Forelimb muscle (tissue), 1 donor: ENCODE data around the gene C16orf96. TPM values are rescaled to one million over a fixed set of nuclear protein-coding genes. Genes with fewer than 3 reads are reported as not detected.
A peak's percentile ranks its signal among the peaks of the same experiment; 100 is the strongest.

Source experiments
- DNase-seq: peaks from one replicate; pipeline ENCODE4 v3.0.0-alpha.2; 2013; ENCODE audit warnings: low read depth
- polyA plus RNA-seq: library from polyadenylated mRNA; unstranded; fragments of 120-200 nt; gene quantifications from one replicate; pipeline ENCODE4 v1.2.1, GENCODE V29; 2013; ENCODE audit not compliant: insufficient read length

The C16orf96 gene
- polyA plus RNA-seq, 1 donor = 0.73 TPM

DNA sequence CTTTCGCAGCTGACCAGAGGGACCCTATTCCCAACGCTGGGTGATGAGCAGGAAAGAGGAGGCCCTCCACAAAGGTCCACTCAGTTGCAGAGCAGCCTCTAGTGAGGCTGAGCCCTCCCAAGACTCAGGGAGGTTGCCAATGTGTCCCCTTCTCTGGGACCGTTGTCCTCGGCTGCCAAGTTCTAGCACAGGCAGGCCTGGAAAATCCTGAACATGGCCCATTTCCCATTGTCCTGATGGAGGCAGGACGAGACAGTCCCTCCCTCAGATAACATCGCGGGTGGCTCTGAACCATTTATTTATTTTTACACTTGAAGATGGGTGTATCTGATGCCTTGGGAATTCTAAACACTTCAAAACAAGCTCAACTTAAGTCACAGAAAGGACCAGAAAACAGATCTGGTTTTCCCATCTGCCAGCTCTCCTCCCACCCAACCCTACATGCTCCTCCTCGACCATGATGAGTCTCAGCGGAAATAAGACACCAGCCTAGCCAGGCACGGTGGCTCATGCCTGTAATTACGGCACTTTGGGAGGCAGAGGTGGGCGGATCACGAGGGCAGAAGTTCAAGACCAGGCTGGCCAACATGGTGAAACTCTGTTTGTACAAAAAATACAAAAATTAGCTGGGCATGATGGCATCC, 30.4 kb upstream of the C16orf96 start:
- no peak for DNase-seq

DNA sequence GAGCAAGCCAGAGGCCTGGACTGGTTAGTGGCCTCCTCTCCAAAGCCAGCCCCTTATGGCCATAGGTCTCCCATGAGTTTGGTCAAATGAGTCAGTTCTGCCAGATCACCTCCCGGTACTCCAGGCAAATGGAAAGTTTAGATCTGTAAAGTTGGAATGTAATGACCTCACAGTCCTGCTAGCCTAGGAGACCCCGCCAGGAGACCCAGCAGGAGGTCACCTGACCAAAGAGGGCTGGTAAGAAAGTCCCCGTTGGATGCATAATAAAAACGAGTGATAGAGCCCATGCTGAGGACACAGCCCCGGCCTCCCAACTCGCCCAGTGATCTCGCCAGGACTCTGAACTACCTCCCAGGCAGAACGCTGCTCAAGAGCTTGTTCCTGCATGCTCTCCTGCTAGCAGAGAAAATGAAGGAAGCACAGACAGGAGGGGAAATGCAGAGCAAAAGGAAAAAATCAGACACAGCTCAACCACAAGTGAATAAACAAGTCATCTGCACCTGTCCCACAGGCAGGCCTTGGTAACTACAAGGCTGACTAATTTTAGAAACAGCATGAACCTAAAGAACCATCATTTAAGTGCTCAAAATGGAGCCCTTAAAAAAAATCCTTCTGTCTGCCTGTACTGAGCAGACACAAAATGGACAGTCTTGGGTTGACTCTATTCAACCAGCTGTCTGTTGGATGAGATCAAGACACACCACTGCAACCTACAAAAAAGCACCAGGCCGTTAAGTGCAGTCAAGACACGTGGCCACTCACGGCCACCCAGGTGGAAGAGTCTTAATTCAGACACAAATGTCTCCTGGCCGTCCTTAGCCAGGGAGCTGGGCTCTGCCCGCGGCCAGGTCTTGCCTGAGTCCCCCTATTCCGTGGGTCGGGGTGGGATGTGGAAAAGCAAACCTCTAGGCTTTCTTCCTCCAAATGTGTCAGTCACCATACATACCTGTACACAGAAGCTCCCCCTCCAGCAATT, 26.8 kb upstream of the C16orf96 start:
- DNase-seq = no peak

DNA sequence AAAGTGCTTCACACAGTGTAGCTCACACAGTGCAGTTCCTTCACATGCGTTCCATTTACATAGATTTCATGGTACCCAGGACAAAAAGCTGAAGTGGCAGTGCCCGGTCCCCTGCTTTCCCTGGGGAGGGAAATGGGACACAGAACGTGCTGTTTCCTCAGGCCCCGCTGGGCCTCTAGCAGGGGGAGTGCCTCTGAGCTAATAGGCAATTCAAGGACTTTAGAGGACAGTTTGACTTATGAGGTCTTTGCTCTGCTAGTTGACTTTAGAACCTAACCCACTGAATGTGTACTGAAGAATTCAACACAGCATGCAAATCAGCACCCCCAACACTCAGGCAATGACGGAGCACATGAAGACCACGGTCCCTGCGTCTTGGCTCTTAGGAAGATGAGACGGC, 24.3 kb upstream of the C16orf96 start:
- DNase-seq = no peak

DNA sequence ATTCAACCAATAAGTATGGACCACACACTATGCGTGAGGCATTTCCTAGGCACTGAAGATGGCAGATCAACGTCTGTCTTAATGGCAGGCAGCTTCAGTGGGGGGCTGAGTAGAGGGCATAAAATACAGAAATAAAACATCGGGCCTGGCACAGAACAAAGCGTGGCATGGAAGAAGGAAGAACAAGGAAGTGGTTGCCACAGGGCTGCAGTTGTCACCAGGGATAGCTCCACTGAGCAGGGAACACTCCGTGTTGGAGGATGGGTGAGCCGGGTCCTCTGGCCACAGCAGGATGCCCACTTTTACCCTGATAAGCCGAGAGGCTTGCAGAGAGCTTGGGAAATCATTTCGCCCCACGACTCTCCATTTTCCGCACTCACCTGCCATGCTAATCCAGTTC, 23.9 kb upstream of the C16orf96 start:
- DNase-seq = no peak

DNA sequence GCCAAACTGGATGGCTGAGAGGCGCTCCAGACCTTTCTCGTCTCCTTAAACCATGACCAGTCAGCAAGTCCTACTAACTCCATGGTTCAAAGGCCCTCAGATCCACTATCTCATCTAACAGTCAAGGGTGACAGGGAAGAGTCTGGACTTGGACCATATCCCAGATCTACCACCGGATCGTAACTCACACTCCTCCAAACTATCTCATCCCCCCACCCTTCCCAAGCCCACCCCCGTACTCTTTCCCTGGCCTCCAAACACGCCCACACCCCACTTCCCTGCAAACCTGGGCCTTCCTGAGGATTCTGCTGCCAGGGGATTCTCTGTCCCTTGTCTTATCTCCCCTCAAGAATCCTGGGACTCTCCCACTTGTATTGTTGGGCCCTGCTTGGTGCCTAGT, 22.6 kb upstream of the C16orf96 start:
- DNase-seq = no peak

DNA sequence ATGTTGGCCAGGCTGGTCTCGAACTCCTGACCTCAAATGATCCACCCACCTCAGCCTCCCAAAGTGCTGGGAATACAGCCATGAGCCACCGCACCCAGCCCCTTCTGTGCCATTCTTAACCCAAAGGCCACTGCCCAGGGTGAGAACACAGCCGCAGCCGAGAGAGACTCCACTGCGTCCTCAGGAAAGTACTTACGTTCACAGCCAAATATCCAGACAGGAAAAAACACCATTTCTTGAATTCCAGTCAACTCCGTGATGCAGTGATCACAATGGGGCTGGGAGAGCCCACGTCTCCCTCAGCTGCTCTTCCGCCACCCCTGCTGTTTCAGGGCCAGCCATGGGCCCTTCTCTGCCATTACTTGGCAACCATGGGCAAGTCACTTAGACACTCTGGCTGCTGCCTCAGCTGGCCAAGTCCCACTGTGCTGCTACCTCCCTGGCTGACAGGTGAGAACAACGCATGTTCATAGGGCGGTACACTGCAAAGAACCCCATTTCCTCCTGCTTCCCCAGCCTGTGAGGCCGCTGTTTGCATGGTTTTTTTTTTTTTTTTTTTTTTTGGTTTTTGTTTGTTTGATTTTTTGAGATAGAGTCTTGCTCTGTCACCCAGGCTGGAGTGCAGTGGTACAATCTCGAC, 21.9 kb upstream of the C16orf96 start:
- DNase-seq = no peak

DNA sequence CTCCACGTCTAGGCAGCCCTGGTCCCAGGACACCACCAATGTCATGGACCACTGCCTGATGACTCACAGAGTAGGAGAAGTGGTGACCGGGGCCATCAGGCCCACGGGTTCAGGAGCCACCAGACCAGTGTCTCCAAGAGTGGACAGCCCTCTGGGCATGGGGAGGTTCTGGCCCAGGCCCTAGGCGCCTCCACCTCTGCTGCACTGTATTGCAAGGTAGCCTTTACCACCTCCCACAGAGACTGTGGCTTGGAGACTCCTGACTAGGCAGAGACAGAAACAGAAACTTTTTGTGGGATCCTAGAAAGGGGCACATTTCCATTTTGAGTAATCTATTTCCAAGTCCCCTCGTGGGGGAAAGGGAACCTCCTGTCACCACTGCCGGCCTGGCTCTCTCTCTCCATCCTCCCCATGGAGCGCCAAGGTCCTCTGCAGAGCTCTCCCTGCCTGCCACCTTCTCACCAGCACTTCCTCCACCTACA, 20.5 kb upstream of the C16orf96 start:
- DNase-seq = no peak

DNA sequence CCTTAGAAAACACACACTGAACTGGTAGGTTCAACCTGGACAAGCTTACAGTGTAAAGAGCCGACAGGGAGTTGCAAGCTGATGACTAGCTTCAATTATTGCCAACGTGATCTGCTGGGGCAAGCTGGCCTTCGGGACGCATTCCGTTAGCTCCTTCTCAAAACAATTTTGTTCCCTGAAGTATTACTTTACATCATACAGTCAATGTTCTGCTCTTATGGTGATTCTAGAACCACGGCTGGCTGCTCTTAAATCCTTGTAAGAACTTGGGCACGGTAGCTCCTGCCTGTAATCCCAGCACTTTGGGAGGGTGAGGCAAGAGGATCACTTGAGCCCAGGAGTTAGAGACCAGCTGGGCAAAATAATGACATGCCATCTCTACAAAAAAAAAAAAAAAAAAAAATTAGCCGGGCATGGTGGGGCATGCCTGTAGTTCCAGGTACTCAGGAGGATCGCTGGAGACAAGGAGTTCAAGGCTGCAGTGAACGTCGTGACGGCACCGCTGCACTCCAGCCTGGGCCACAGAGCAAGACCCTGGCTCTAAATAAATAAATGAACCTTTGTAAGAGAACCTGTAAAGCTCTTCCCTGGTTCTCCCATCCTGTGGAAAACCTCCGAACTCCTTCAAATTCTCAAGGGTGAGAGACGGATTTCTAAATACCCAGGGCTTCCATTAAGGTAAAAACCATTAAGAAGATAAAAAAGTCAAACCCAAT, 19.6 kb upstream of the C16orf96 start:
- no peak for DNase-seq

DNA sequence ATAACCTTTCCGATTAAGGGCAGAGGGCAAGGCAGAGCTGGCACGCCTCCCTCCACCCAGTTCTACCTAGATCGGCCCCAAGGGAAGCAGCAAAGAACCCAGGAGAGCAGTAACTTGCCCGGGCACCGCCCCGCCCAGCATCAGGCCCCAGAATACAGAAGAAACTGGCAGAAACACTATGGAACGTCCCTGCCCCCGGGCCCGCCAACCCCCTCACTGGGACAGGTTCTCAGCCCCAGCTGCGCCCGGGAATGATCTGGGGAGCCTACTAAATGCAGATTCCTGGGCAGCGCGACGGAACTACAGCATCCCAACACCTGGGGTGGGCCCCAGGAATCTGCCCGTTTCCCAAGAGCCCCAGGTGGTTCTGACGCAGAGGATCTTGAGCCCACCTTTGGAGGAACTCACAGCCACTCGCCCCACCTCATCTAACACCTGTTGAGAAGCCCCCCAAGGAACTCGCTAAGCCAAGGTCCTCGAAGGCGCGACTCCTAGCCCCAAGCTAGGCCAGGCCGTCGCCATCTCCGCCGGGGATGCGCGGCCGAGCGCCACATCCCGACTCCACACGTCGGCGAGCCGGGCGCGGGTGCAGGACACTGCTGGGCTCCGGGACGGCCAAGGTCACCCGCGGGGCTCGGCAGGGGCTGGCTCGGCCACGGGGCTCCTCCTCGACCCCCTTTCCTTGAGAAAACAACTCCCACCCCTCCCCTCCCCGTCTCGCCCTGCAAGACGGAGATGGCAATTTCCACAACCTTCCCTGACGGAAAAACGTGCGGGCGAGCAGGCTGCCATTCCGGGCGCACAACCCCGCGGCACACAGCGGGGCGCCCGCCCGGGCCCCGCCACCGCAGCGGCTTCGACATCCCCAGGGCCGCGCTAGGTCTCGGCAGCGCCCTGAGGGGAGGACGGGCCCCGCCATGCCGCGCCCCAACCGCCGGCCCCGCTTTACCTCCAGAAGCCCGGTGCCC, 18.5 kb upstream of the C16orf96 start:
- no peak for DNase-seq

DNA sequence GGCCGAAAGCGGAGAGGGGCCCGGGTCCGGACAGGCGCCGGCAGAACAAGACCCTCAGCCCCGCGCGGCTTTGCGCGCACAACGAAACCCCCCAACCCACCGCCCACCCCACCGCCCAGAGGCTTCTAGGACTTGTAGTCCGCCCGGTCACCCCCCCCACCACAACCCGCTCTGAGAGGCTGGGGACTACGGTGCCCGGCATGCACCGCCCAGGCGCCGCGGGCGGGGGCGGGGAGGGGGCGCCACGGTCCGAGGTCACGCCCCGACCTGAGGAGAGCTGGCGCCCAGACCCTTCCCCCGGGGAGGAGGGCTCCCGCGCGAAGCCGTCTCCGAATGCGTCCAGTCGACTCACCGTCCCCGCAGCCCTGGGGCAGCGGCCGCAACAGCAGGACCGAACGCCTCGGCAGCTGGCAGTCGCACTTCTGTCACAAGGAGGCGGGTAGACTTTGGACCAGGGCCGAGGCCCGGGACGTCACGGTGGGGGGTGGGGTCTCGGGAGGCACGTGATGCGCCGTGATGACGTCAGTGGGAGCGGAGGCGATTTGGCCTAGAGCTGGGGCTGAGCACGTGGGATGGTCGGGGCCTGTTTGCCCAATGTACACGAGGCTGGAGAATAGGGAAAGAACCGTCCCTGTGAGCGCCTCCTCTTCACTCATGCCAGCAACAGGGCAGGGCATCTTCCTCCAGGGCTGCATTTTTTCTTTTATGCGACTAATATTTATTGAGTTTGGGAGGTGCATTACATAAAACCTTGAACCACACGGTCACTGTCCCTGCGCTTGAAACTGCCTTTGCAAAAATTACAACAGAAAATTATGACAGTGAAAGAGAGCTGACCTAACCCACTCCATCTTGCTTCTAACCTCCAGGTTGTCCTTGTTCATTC, 17.5 kb upstream of the C16orf96 start, which contains the start of gene CDIP1:
Gene CDIP1 (minus strand): TSS at position 424 of the 886 bp plus-strand sequence. CDS start 24,643 bp downstream, outside the sequence.
- peak; percentile 80 for DNase-seq

DNA sequence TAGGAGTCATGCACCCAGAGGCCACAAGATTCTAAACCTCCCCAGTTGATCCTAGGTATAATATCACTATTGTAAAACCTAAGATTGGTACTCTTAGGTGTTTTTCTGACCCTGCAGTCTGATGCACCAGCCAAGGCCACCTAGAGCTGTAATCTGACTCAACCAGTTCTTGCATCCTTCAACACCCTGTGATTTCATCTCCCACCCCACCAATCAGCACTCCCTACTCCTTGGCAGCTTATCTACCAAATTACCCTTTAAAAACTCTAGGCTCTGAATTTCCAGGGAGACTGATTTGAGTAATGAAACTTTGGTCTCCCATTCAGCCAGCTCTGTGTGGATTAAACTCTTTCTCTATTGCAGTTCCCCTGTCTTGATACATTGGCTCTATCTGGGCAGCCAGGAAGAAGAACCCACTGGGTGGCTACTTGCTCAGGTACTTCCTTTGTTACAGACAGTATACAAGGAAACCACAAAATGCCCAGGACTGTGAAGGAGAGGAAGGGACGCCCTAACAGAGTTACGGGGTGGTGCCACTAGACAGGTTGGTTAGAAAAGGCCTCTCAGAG, 16.3 kb upstream of the C16orf96 start:
- no peak for DNase-seq

DNA sequence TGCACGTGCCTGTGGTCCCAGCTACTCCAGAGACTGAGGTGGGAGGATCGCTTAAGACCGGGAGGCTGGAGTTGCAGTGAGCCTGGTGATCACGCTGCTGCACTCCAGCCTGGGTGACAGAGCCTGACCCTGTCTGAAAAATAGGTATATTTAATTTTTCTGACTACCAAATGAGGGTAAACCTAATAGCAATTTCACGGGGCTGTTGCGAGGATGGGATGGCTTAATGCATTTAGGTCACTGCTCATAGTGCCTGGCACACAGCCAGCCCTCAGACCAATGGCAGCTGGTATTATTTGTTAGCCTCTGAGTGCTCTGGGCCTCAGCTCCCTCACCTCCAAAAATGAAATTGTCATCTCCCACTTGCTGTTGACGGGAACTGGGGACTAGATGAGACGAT, 11.7 kb upstream of the C16orf96 start:
- DNase-seq = no peak

DNA sequence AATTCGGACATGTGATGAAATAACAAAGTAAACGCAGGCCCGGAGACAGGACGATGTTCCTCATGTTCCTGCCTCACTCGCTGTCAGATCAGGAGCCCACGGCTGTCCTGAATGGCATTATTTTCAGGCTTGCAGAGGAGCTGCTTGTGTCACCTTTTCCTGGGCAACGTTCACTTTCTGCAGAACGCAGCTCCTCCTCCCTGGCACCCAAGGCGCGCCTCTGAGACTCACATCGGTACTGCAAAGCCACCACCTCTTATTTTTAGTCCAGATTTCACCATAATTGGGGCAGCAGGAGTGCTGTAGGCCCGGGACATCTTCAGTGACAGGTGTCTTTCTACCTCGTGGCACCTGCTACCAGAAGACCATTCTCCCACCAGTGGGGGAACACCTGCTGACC, 8.0 kb upstream of the C16orf96 start:
- DNase-seq = no peak

DNA sequence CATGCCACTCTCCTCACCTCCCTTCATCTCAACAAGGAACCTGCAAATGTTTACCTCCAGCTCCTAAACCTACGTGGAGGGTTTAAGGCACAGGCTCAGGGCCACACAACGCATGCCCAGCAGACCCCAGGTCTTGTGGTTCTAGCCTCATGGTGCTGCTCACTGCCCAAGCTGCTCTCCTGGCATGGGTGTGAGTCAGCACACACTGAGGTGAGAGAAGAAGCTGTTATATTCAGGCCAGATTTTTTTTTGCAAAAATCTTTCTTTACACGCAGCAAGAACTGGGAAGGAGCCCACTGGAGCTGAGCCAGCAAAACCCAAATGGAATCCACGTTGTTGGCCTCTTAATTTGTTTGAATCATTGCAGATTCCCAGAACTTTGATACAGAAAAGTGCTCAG, 5.5 kb upstream of the C16orf96 start:
- DNase-seq = no peak

DNA sequence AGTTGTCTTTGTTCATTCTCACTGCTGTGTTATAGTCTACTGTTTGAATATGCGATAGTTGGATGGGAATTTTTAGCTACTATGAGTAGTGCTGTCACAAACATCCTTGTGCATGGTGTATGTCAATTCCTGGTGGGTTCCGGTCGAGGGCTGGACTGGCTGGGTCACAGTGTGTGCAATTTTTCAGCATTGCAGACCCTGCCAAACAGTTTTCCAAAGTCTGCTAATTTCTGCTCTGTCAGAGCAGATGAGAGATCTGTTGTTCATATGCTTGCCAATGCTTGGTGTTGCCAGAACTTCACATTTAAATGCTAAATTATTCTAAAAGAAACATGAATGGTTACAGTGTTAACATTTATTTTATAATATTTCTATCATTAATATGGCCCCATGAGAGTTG, 3.6 kb upstream of the C16orf96 start:
- DNase-seq = no peak

DNA sequence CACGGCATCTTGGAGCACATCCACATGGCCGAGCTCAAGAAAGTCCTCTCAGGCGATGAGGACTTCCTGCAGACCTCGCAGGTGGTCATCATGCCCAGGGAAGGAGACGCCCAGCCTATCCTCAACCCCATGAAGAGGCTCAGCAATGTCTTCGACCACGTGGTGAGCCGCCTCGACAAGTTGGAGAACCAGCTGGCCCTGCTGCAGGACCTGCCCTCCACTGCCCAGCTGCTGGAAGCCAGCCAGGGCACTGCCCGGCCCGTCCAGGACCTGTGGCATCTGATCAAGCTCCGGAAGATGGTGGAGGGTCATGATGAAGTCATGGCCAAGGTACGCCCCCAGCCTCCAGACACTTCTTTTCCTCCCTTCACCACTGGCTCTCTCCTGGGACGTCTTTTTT, 440 bp downstream of the C16orf96 start:
- DNase-seq = no peak

DNA sequence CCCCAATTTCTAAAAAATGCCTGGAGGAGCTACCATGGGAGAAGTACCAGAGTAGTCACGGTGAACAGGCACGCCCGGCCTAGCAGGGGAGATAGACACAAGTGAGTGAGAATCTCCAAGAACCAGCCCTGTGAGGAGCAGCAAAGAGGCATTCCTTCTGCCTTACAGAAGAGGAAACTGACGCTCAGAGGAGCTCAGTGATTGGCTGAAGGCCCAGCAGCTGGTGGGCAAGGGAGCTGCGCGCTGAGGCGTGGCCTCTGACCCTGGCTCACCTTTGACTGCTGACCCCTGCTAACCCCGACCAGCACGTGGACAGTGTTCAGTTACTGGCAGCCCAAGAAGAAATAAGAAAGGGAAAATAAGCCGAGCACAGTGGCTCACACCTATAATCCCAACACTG, 1.8 kb downstream of the C16orf96 start:
- no peak for DNase-seq

DNA sequence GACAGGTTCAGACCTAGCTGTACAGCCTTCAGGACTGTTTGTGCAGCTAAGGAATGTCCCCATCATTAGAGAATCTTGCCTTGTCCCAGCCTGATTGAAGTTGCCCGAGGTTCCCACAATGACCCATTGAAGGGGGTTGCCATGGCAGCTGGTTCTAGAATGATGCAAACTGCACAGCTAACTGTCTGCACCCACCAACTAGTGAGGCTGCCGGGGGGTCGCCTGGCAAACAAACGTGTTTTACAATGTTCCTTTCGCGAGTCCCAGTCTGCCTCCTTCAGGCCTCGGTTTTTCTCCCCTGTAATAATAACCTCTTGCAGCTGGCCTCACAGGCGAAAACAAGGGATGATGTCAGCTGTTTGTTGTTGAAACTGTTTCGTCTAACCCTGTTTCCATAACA, 5.5 kb downstream of the C16orf96 start:
- DNase-seq = no peak

DNA sequence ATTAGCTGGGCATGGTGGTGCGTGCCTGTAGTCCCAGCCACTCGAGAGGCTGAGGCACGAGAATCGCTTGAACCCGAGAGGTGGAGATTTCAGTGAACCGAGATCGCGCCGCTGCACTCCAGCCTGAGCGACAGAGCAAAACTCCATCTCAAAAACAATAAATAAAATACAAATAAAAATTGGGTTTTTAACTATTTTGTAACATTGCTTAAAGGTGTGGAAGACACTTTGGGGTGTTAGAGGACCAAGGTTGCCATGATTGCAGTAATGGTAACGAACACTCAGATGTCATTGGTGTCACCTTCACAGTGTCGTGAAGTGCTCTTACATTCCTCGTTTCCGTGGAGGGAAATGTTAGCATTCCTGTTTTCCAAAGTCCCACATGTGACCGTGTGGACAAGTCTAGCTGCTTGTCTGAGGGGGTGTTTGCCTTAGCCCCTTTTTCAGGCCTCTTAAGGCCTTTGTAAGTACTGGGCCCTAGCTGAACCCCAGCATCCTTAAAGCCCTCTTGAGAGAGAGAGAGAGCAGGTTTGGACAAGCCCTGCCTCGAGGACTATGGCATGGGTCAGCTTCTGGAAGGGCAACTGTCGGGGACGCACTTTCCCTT, 8.6 kb downstream of the C16orf96 start:
- no peak for DNase-seq
